Kidney epithelial cell (primary cell): ENCODE data around the gene CYFIP1. TPM values are rescaled to one million over a fixed set of nuclear protein-coding genes. Genes with fewer than 3 reads are reported as not detected.

Source experiments
- DNase-seq: peaks from one replicate; pipeline ENCODE4 v3.0.0-alpha.2; 2010; ENCODE audit warnings: low read depth
- H3K27me3 ChIP-seq: 2 replicates; pipeline ENCODE4 v1.6.0; 2011; ENCODE audit warnings: low read length; ENCODE audit not compliant: control insufficient read depth, insufficient read depth
- H3K36me3 ChIP-seq: 2 replicates; pipeline ENCODE4 v1.5.1; 2011; ENCODE audit warnings: low read length; ENCODE audit not compliant: control insufficient read depth, insufficient read depth
- H3K4me3 ChIP-seq: 2 replicates; pipeline ENCODE4 v1.5.1; 2011; ENCODE audit warnings: low read depth, mild to moderate bottlenecking, control low read depth, low read length
- total RNA-seq: library from RNA; depleted of rRNA; stranded (reverse); fragments of >200 nt; gene quantifications from 2 replicates; pipeline ENCODE4 v1.2.3, GENCODE V29; 2015
- TF ChIP-seq, protein P1 (sequence below): IDR thresholded peaks from 2 replicates; pipeline ENCODE4 v1.5.1; 2011; ENCODE audit warnings: mild to moderate bottlenecking, moderate library complexity, low read length, control low read depth, inconsistent platforms; ENCODE audit not compliant: insufficient read depth, poor library complexity, severe bottlenecking

Gene CYFIP1
- total RNA-seq, 1 donor from 2014 or later: 110 TPM

DNA sequence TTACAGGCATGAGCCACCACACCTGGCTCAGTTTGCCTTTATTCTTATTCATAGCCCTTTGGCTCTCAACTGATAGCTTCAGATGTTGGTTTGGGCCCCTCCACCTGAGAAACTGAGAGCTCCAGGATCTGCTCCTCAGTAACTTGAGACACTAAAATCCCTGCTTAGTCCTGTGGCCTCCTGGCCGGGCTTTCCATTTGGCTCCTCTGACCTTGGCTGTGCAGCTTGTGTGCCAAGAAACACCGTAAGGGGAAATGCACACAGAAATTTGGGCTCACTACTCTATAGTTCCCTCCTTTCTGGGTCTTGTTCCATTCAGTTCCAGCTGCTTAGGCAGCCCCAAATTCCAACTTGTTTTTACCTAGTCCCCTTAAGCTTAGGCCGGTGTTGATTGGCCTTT is 116.8 kb downstream of the CYFIP1 start:
- DNase-seq: no peak
- no peaks in the 10 kb centered on the region for H3K27me3 ChIP-seq
- peaks cover 1% of the 10 kb centered on the region for H3K36me3 ChIP-seq
- TF ChIP-seq, protein P1, sequence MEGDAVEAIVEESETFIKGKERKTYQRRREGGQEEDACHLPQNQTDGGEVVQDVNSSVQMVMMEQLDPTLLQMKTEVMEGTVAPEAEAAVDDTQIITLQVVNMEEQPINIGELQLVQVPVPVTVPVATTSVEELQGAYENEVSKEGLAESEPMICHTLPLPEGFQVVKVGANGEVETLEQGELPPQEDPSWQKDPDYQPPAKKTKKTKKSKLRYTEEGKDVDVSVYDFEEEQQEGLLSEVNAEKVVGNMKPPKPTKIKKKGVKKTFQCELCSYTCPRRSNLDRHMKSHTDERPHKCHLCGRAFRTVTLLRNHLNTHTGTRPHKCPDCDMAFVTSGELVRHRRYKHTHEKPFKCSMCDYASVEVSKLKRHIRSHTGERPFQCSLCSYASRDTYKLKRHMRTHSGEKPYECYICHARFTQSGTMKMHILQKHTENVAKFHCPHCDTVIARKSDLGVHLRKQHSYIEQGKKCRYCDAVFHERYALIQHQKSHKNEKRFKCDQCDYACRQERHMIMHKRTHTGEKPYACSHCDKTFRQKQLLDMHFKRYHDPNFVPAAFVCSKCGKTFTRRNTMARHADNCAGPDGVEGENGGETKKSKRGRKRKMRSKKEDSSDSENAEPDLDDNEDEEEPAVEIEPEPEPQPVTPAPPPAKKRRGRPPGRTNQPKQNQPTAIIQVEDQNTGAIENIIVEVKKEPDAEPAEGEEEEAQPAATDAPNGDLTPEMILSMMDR: no peak
- no peak overlapping the region for H3K4me3 ChIP-seq

DNA sequence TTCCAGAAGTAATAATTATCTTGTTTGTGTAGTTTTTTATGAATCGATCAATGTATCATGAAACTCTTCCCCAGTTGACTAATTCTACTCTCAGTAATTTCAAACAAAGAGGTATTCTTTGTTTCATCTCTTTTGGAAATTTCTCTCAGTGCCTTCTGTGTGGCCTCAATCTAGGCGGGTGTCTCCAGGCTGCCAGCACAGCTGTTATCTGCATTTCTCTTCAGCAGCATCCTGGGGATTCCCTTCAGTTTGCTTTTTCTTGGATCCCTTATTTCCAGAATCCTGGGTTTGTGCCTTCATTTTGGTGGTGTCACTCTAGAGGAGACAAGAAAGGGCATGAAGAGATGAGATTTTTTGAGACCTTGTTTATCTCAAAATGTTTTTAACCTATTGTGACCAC is 119.0 kb downstream of the CYFIP1 start:
- peaks cover 1% of the 10 kb centered on the region for H3K36me3 ChIP-seq
- TF ChIP-seq, protein P1: no peak
- no peak for DNase-seq
- no peak overlapping the region for H3K4me3 ChIP-seq
- no peaks in the 10 kb centered on the region for H3K27me3 ChIP-seq

DNA sequence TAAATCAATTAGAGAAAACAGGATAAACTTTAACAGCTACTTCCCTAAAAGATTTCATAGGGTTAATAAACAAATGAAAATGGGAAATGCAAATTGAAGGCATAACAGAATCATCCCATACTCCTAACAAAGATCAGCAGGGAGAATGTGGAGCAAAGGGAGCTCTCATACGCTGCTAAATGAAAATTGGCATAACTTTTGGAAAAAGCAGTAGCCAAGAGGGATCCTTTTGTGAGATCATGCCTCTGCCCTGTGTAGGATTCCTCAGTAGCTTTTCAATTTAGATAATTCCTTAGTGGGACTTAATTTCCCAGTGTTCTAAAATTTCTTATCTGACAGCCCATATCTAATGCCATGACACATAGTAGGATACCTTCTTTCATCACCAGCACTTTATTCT is 123.5 kb downstream of the CYFIP1 start:
- TF ChIP-seq, protein P1: no peak
- Histone ChIP-seq H3K4me3 (no peak overlapping the region), H3K36me3 (no peaks in the 10 kb centered on the region), H3K27me3 (no peaks in the 10 kb centered on the region)
- no peak for DNase-seq

DNA sequence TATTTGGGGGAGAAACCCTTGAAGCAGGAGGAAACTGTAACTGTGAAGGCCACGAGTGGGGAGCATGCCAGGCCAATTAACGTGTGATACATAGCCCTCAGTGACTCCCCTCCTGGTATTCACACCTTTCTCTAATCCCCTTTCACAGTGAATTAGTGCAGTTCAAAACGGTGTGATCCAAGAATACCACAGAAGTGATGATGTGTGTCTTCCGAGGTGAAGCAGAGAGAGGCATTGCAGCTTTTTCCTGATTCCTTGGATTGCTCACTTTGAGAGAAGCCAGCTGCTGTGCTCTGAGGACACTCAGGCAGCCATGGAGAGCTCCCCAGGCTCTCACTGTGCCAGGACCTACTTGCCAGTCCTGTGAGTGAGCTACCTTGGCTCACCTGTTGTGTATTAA is 124.4 kb downstream of the CYFIP1 start:
- Histone ChIP-seq H3K4me3 (no peak overlapping the region), H3K27me3 (no peaks in the 10 kb centered on the region), H3K36me3 (no peaks in the 10 kb centered on the region)
- no peak for DNase-seq
- TF ChIP-seq, protein P1: no peak

DNA sequence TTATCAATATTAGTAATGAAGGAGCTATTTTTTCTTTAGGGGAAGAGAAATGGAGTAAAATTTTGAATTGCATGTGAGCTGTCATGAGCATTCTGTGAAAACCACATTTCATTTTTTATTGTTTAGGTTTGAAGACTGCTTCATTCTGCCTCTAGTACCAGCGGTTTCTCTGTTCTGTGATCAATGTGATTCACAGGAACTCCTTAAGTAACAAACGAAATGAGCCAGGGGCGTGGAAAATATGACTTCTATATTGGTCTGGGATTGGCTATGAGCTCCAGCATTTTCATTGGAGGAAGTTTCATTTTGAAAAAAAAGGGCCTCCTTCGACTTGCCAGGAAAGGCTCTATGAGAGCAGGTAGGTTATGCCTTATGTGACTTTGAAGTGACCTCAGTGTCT is 128.7 kb downstream of the CYFIP1 start:
- TF ChIP-seq, protein P1: no peak
- Histone ChIP-seq H3K4me3 (no peak overlapping the region), H3K27me3 (no peaks in the 10 kb centered on the region), H3K36me3 (no peaks in the 10 kb centered on the region)
- DNase-seq: no peak

DNA sequence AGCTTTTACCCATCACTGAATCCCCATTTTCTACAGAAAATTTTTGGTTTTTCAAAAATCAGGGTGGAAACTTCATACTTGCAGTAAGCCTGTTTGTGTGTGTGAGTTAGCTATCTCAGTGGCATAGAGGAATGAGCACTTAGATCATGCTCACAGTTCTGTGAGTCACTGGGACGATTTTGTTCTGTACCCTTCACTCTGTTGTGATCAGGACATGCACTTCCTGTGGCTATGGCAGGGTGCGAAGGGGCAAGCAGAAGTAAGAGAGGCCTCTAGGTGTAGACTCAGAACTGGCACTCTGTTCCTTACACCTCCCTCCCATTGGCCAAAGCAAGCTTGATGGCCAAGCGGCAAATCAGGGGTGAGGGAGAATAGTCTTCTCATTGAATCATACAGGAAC is 130.1 kb downstream of the CYFIP1 start:
- H3K36me3 ChIP-seq: no peaks in the 10 kb centered on the region
- H3K4me3 ChIP-seq: no peak overlapping the region
- TF ChIP-seq, protein P1: no peak
- no peak for DNase-seq
- H3K27me3 ChIP-seq: no peaks in the 10 kb centered on the region
